ENCODE data around the gene FOXF1.

FOXF1 gene

DNA sequence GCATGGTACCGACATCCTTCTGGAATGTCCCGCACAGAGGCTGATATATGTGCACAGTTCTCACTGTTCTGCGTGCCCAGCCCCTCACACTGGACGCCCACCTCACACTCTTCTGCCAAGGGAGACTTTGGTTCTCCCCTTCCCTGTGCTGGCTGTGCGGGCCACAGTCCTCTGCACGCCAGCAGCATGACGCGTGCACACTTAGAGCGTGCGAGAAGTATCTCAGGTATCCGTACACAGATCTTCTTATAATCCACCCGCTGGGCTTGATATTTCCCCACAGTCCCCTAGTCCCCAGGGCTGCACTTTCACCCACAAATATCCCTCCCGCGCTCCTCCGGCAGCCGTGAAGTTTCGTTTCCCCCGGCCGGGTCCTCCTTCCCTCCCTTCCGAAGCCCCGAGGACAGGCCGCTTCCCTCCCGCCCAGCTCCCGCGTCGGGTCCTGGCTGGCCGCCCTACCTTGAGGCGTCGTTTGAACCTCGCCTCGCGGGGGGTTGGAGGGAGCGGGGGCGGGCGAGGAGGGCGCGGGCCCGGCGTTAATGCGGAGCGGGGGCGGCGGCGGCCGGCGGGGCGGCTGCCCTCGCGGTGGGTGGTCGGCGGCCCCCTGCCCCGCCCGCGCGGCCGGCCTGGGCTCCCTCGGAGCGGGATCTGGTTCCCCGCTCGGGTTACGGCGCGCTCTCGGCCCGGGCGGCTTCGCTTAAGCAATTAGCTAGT, 5.0 kb upstream of the FOXF1 start:
- DNase-seq (ENCODE audit: low spot score), result no peak

DNA sequence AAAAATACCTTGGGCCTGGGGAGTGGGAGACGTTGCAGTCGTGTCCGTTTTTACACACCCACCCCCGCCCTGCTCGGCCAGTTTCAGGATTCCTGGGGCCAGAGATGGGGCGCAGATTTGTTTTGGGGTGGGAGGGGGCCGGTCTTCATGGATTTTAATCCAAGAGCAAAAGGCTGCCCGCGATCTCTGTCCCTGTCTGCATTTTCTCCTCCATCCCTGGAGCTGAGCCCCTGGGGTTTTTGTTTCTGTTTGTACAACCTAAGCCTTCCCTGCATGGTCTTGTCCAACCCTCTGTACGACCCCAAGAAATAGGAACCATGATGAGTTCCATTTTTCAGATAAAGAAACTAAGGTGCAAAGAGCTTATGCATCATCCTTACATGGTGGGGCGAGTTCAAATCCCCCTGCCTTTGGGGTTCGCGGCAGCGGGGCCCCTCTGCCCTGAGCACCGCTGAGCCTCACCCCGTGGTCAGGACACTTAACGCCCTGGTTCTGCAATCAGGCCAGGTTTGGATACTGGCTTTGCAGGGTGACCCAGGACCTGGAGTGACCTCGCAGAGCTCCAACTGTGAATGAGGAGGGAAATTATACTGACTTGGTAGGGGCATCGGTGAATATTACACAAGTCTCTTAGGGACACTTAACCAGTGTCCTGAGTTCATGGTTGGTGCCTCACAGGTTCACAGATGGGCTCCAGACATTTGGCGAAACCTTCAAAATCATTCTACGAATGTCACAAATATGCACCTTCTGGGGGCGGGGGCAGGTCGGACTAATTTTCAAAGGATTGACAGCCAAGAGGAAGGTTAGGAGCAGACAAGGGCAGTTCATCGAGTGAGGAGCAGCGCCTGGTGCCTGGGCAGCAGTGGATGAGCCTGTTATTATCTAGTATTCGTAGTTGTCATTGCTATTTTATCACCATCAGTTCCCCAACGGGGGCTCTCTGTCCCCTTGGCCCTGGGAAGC, 4.1 kb upstream of the FOXF1 start:
- no peak for DNase-seq (ENCODE audit: low spot score)

DNA sequence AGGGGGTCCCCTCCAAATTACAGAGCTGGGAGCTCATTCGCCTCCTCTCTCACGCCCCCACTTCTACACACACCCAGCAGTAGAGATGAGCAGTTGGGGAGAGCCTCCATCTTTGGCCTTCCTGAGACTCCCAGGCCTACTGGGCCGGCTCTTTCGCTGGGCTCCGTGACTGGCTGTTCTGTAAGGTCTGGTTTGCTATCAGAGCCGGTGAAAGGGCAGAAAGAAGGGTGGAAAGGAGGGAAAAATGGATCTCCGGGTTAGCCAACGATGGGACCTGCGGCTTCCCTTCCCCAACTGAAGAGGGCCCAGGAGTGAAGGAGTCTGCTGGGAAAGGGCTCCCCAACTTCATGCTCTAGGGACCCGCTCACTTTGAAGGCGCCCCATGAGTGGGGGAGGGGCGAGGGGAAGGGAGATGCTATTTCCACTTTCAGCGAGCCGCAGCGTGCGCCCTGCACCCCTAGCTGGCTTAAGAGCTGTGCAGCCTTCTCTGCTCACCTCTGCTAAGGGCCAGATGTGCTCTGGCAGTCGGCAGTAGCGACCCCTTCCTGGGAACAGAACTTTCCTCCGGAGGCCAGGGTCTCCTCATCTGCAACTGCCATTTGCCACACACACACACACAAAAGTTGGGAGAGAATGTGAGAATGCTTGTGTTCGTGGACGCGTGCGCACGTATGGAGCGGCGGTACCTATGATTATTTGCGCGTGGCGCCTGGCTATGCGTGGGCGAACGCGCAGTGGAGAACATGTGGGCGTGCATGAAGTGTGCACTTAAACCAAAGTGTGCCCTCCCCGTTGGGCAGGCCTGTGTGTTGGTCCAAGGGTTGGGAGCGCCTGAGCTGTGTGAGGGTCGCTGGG, 2.9 kb upstream of the FOXF1 start:
- DNase-seq (ENCODE audit: low spot score), result no peak

DNA sequence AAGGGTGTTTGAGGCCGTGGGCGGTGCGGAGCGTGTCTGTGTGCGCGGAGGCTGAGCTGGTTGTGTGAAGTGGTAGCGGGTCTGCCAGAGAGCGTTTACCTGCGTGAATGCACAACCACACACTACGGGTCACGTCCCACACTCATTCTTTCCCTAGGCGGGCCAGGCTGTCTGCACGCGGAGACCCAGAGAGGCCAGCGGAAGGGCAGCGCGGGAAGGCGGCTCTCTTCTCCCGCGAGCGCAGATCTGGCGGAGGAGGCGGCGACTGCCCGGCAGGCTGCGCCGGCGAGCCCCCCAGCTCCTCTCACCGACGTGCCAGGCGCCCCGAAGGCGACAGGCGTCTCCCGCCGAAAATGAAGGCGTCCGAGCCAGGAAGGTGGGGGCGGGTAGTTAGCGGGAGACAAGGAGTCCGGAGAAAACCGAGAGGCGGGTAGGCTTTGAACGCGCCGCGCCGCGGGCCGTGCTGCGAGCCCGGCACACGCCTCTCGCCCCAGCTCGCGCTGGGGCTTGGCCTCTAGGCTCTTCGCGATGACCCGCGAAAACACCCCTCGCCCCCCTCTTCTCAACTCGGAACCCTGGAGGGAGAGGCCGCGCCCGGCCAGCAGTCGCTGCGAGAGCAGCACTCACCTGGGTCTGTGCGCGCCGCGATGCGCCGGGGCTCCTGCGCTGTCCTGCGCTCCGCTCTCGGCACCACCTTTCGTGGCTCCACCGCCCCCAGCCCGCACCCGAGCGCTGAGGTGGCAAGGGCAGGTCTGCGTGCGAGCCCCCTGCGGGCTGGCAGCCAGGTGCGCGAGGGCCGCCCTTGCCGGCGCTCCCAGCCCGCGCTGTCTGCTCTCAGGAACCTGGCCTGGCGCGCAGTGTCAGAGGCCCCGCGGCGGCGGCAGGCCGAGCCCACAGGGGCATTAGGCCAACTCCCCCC, 2.0 kb upstream of the FOXF1 start:
- no peak for DNase-seq (ENCODE audit: low spot score)

DNA sequence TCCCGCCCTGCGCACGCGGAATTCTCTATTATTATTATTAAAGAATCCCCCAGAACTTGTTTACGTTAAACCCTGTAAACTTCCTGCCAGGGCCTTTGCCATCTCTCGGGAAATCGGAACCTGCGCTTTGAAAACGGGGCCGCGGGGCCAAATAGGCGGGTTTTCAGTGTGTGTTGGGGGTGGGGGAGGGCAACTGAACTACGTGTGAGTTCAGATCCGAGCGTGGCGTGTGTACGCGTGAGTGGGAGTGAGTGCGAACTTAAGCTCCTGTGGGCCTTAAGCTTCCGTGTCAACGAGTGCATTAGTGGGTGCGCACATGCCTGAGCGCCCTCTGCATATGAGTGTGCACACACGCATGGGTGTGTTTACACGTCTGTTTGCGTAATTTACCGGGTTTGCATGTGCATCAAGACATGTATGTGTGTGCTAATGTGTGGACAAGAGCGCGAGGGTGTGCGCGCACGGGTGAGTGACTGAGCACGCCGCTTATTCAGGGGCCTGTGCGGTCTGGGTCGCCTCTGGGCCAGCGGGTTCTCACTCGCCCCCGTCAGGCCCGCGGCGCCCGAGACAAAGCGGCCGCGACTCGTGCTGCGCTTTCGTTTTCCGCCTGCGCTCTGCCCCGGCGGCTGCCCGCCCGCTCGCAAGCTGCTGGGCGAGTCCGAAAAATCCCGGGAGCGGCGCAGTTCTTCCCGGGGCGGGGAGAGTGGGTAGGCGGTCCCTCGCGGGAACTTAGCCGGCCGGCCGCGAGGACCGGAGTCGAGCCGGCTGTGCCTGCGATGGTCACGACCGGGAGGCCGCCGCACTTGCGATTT, 1.2 kb upstream of the FOXF1 start:
- DNase-seq (ENCODE audit: low spot score), result no peak

DNA sequence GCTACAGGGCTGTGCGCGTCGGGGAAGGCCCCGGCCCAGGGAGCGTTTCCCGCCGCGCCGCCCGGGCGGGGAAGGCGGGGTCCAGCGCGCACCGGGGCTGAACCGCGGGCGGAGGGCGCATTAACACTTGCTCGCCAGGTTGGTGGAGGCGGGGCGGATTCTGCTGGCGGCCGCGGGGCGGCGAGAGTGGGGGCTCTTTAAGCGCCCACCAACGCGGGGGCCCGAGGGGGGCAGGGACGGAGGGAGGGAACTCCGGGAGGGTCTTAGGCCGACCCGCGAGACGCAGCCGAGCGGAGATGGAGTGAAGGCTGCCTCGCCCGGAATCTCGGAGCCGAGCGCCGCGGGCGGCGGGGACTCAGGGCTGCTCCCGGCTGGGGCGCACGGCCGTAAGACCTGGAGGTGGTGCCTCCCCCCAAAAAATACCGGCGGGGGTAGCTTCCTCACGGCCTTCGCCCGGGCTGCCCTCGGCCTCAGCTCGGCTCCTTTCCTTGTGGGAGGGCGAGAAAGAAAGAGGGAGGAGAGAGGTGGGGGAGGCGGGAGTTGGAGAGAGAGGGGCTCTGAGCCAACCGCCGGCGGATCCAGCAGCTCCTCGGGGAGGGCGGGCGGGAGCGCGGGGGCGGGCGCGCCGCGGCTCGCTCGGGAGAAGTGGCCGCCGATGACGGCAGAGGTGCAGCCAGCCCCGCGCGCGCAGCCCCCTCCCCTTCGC, 415 bp upstream of the FOXF1 start:
- no peak for DNase-seq (ENCODE audit: low spot score)

DNA sequence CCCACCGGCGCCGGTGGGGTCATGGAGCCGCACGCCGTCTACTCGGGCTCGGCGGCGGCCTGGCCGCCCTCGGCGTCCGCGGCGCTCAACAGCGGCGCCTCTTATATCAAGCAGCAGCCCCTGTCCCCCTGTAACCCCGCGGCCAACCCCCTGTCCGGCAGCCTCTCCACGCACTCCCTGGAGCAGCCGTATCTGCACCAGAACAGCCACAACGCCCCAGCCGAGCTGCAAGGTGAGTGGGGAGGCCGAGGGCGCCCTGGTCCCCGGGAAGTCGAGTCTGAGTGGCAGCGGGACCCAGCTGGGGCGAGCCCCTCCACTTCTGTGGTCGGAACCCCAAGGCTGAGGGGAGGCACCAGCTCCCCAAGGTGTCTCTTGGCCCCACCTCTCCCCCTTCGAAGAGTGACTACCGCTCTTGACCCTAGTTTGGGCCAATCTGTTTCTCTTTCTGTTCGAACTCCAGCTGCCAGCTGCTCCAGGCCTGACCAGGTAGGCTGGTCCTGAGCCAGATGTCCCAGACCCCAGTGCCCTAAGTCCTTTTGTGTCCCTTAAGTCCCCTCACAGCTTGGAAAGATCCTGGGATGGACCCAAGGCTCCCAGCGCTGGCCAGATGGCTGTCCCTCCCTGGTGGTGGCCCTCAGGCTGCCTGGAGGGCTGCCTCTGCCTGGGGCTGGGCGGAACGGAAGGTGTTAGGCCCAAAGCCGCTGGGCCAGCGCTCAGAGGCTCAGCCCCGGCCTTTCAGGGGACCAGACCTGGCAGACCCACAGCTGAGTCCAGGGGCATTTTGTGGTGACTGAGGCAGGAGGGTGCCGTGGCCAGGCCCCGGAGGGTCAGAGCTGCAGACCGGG, 1.2 kb downstream of the FOXF1 start:
- DNase-seq (ENCODE audit: low spot score), result no peak

DNA sequence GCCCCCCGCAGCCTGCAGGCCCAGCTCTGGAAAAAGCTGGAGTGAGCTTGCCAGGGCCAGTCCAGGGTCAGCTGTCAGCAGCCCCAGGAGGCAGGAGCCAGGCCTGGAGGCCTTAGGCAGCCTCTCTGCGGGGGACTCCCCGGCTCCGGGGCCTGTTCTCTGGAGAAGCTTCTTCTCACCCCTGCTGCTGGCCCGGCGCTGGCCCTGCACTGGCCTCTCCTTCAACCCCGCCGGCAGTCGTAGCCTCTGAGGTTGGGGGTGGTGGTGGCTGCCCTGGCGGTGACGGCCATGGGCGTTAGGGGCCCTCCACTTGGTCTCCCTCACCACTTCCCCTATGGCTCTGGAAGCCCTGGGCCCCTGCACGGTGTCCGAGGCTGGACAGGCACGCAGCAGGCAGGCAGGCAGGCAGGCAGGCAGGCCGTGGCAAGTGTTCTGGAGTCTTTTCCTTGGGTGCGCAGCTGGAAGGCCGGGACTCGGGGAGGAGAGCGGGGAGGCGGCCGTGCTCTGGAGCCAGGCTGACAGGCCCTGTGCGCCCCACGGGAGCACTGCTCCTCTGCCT, 2.1 kb downstream of the FOXF1 start:
- DNase-seq (ENCODE audit: low spot score), result no peak

DNA sequence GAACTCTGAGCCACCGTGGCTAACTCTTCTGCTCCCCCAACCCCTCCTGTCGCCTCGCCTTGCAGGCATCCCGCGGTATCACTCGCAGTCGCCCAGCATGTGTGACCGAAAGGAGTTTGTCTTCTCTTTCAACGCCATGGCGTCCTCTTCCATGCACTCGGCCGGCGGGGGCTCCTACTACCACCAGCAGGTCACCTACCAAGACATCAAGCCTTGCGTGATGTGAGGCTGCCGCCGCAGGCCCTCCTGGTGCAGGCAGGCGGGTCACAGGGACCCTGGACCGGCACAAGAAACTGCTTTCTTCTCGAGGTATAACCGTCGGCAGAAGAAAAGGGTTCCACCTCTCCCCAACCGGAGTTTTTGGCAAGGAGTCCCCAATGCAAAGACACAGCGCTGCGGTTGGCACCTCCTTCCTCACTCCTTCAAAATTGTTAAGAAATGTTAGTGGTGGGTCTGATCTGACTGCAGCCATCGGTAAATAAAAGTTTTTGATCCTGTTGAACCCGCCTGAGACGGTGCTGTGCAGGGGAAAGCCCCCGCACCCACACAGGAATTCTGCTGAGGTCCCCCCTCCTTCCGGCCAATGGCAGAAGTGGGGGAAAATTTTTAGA, 2.6 kb downstream of the FOXF1 start:
- no peak for DNase-seq (ENCODE audit: low spot score)

DNA sequence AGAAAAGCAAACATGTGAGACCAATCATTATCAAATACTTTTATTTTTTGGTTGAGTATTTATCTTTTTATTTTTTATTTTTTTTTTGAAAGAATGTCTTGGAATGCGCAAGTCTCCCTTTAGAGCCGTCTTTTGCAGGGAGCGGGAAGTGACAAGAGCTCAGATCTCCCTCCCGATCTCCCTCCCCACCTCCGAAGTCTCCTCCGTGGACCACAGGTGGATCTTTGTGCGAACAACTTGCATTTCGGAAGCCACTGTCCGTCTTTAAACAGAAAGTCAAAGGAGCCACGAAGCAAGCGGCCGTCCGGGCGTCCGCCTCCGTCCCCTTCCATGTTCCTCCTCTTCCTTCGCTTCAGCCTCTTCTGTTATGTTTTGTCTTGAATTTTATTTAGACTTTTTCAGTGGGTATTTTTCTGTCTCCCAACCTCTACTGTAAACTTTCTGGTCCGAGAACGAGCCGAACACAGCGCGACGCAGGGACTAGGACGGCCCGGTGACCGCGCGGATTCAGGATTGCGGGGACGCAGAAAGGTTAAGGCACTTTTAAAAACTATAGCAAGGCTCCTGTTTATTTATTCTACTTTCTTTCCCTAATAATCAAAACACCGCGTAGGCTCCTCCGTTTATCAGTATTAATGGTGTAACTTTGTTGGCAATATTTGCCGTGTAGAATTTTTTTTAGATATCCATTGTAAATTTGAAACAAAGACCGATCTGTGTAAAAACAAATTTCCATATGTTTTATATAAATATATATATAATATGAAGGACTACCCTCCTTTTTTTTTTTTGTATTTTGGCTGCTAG, 3.3 kb downstream of the FOXF1 start:
- no peak for DNase-seq (ENCODE audit: low spot score)

DNA sequence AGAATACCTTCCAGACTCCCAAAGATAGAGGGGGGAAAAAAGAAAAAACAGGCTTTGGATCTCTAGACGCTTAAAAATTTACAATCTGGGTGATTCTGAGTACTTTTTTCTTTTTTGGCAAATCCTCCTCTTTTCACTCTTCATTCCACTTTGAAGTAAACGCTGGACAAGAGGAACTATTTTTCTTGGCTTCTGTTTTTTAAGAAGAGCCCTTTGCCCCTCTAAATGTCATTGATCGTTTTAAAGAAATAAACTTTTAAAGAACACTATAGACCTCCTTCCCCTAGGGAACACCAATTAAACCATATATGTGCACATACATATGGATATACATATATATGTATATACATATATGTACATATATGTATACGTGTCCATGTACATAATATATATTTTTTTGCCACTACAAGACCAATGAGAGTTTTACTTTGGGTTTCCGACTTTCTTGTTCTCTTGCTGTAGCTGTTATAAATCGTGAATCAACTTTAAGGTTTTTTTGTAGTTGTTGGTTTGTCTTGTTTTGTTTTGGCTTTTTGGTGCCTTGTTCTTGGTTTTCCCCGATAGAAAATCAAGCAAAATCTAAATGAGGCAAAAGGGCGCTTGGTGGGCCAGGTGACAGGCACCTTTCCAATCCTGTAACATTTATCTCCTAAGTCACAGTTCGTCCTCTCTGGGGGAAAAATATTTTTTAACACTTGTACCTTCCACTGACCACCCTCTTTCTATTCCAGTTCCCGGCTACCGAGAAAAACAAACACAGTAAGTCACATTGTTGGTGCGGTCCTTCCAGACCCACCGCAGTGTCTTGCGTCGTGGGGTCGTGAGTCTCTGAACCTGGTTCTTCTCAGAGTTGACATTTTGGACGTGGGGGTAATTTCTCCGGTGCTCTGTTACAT, 4.4 kb downstream of the FOXF1 start:
- no peak for DNase-seq (ENCODE audit: low spot score)

DNA sequence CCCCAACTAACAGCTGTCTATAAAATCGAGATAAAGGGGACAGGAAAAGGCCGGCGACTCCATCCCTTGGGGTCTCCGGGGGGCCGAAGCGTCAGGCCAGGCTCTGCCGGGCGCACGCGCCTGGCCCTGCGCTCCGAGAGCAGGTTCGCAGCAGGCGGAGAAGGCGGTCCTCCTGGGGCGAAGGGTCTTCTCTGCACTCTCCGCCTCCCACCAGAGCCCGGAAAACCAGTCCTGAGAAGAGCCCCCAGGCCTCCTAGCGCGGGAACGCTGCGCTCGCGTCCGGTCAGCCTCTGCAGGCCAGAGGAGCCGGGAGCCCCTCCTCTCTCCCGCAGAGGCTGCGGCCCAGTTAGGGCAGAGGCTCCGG, 5.1 kb downstream of the FOXF1 start:
- DNase-seq (ENCODE audit: low spot score), result no peak

DNA sequence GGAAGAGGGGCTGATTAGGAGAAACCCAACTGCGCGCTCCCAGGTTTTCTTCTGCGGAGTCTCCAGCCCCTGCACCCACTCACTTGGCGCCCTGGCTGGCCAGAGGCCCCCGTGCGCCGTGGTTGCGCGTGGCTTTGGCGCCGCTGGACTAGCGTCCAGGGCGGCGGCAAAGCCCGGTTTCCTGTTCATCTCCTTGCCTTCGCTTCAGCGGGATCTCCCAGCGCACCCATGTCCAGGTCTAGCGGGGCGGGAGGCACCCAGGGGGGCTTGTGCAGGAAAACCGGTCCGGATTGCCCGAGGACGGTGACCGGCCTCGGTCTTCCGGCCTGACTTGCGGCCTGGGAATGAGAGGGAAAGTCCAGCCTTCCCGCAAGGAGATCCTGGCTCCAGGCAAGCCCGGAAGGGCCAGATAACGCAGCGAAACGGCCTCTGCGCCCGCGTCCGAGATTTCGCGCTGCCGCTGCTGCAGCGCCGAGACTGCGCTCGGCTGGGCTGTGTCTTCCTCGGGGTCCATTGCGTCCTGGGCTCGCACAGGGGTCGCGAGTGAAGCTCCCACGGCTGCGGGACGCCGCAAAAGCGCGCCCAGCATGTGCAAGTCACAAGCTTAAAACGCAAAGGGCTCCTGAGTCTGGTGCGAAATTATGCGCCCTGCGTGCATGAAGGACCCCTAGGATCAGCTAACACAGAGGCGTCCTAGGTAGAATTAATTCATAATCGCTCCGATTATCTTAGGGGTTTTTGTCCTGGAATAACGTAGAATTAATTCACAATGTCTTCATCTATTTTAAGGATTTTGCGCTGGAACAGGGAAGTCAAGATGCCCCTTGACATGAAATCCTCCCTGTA, 5.7 kb downstream of the FOXF1 start:
- no peak for DNase-seq (ENCODE audit: low spot score)

DNA sequence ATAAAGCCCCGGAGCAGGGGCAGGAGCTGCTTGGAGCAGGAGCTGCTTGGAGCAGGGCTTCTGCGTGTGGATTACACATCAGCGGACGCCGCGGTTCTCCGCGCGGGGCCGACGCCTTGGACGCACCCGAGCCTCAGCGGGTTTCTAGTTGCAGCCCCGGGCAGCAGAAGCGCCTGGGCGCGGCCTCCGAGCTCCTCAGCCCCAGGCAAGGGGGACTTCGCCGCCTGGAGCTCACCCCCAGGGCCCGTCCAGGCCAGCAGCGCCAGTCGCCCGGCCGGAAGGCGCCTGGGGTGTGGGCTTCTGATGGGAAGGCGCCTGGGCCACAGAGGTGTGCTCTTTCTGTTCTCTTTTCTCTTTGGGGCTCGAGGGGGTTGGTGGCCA, 6.3 kb downstream of the FOXF1 start:
- no peak for DNase-seq (ENCODE audit: low spot score)

DNA sequence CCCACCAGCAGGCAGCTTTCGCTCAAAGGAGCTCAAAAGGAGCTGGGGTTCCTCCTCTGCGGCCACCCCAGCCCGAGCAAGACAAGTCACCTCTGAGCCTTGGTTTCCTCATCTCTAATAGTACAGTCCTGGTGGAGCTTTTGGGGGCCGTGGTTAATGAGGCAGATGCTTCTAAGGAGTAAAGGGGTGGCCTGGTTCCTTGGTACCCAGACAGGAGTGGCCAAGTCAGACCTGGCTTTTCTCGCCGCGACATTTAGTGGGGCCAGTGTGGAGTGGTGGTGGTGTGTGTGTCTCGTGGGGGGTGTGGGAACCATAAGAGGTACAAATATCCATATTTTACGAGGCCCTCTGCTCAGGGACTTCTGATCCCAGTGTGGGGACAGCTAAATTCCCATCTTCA, 6.7 kb downstream of the FOXF1 start:
- no peak for DNase-seq (ENCODE audit: low spot score)
